ENCODE results near the gene CACNA1C.

CACNA1C gene

GRCh38 chr12:2328661-2329060, 275.9 kb downstream of the CACNA1C start:
- no peak for ATAC-seq

DNA sequence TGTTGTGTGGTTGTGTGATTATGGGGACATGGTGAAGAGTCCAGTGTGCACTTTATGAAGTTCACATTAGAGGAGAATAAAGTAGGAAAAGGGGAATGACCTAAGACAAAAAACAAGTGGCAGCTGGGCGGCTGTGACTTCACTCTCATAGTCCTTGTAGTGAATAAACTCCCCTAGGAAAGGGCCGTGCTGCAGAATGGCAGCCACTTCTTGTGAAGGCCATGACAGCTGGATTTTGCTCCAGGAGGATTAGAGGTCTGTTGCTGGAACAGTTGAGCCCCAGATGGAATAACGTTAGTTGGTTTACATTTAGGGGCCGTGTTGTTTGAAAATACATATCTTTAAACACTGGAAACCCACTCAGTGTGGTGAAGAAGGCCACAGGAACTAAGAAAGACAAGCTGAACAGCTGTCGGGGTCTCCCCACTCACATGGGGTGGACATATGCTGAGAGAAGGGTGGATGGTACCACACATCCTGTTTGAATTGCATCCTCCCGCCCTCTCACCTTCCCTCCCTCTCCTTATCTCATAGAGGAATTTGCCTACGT, 276.9 kb downstream of the CACNA1C start:
- ATAC-seq: no peak

DNA sequence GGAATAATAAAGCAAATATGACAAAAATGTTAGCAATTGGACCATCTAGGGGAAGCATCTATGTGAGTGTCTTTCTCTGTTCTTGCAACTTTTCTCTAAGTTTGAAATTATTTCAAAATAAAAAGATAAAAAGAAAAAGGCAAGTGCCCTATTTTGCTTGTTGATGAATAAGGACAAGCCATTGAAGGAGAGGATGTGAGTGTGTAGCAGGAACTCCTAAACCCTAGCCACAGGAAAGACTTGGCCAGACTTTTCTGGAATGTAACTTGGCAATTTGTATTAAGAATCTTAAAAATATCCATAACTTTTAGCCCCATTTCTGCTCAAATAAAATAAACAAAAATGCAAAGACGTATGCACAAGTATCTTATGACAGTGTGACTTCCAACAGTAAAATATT, 279.4 kb downstream of the CACNA1C start:
- ATAC-seq: no peak

DNA sequence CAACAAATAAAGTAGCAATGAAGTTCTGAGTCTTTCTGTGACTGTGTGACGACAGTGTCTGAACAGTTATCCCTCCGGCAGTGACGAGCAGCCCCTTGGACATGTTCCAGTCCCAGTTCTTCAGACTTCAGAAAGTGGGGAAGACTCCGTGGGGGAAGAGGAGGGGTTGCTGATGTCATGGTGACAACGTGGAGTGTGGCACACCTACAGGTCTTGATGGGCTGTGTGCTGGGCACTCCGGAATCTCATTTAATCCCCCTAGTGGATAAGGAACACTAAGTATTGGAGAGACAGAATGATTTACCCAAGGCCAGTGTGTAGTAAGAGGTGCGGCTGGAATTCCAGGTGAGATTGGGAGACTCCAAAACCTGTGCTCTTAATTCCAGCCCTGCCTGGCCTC, 280.2 kb downstream of the CACNA1C start:
- no peak for ATAC-seq

DNA sequence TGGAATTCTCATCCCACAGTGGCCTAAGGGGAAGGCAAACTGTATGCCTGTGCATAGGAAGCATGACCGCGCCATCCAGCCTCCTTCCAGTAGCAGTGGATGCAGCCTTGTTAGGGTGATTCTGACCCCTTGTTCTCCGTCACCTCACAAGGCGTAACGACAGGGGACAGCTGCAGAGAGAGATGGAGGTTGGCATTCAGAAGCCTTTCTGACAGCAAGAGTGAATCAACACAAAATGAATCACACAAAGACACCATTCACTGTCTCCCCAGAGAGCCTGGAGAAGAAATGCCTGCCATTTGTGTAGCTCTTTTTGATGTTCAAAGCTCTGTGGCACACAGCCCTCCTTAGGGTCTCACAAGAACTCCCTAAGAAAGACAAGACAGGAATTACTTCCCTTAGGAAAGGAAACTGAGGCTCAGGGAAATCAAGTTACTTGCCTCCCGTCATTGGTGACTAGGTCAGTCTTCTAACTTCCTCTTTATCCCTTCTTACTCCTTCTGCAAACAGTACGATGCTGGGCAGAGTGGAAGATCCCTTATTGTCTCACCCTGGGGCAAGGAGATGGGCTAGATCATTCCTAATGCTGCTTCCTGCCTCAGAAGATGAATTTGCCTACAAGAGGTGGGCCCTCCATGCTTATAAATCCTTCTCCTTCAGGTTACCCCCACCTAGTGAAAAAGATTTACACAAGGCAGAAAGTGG, 280.9 kb downstream of the CACNA1C start:
- no peak for ATAC-seq

DNA sequence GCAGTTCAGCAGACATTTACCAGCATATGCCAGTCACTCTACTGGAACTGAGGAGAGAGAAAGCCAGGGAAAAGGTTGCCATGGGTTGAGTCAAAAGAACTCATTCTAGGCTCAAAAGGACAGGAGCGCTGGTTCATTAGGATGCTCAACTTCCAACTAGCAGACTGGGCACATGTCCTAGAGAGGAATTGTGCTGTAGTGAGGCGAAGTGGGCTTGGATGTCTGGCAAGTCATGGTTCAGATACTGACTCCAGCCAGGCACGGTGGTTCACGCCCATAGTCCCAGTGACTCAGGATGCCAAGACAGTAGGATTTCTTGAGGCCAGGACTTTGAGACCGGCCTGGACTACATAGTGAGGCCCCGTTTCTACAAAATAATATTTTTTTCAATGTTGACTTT, 281.5 kb downstream of the CACNA1C start:
- no peak for ATAC-seq

- no peak for ATAC-seq
Observed at GRCh38 chr12:2334689-2335088, 281.9 kb downstream of the CACNA1C start.

- ATAC-seq: no peak
Observed at GRCh38 chr12:2335109-2335508, 282.3 kb downstream of the CACNA1C start.

DNA sequence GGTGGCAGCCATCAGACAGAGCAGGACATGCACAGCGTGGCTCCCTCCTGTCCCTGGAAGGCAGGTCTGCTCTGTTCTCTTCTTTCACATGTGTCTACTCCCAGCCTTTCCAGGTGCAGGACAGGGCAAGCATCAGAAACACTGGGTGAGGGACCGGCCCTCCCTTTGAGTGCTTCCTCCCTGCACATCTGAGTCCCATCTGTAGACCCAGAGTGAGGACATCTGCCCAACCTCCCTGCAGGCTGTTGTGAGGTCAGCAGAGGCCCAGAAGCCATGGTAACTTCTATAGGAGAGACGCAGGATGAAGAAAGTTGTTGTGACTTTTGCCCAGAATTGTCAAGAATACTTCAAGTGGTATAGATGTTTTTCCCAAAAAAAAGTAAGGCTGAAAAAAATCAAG, 282.7 kb downstream of the CACNA1C start:
- no peak for ATAC-seq

- no peak for ATAC-seq
Observed at GRCh38 chr12:2335916-2336315, 283.1 kb downstream of the CACNA1C start.

DNA sequence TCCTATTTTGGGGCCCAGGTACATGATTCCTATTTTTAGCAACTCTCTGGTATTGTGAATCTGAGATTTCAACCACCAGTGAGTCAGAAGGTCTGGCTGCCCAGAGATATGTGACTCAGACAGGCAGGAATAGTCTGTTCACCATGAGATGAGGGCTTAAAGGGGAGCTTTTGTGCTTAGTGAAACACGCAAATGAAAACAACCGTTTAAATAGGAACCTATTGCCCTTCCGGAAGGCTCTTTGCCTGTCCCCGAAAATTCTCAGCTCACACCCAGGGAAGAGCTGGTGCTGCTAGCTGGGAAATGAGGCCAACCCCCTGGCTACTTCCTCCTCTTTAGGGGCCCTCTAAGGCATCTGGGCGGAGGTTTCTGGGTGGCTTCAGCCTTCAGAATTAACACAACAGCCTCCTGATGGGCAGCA, 283.6 kb downstream of the CACNA1C start:
- ATAC-seq: peak; percentile 42 to 48

DNA sequence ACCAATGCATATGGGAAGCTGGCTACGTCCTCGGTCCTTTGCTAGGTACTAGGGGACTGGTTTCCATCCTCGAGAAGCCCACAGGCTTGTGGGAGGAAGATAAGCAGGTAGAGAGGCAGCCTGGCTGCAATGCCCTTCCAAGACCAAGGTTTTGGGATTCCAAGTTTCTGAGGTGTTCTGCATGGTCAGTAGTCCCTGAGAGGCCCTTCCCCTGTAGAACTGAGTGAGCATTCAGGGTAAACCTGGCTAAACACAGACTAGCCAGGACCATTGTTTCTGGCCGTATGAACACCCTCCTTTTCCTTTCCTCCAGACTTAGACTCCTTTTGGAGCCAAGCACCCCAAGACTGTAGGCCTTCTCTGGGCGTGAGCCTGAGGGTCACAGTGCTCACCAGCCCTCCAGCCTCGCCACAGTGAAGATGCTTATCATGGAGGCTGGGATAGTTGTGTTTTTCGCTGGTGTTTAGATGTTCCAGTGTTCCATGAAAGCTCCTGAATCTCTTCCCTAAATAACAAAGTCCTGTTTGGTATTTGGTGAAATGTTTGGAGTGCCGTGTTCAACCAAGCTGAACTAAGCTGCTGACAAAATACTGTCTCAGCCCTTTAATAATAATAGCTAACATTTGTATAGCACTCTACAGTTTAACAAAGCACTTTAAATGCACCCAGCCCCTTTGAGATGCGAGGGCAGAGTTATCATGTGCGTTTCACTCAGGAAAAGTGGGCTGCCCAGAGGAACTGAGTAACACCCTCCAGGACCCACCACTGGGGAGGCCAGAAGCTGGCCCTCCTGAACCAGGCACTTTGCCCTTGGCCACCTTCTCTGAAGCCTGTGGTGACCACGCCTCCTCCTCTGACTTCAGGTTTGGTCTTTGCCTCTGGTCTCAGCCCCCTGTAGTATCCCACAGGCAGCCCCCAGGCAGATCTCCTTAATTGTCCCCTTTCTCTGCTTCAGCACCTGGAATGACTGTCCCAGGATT, 284.5 kb downstream of the CACNA1C start:
- no peak for ATAC-seq

GRCh38 chr12:2338381-2338780, 285.6 kb downstream of the CACNA1C start:
- no peak for ATAC-seq

- ATAC-seq: no peak
Observed at GRCh38 chr12:2338991-2339431, 286.2 kb downstream of the CACNA1C start.

GRCh38 chr12:2341051-2341751, 288.4 kb downstream of the CACNA1C start:
- no peak for ATAC-seq

GRCh38 chr12:2341871-2342270, 289.1 kb downstream of the CACNA1C start:
- ATAC-seq: no peak

GRCh38 chr12:2343681-2344080, 290.9 kb downstream of the CACNA1C start:
- ATAC-seq: no peak

GRCh38 chr12:2344476-2344875, 291.7 kb downstream of the CACNA1C start:
- no peak for ATAC-seq

- no peak for ATAC-seq
Observed at GRCh38 chr12:2344885-2345284, 292.1 kb downstream of the CACNA1C start.

DNA sequence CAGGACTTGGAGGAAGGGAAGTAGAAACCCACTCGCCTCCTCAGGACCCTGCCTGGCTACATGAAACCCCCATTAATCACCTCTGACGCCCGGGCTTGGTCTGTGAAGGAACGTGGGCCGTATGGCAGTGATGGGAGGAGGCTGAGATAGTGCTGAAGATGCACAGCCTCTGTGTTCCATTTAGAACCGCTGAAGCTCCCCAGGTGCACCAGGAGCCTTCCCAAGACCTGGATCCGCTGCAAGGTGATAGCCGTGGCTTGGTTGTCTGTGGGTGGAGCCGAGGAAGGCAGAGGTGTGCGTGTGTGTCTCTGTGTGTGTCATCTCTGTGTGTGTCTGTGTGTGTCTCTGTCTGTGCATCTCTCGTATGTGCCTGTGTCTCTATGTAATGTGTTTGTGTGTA, 293.1 kb downstream of the CACNA1C start:
- no peak for ATAC-seq

DNA sequence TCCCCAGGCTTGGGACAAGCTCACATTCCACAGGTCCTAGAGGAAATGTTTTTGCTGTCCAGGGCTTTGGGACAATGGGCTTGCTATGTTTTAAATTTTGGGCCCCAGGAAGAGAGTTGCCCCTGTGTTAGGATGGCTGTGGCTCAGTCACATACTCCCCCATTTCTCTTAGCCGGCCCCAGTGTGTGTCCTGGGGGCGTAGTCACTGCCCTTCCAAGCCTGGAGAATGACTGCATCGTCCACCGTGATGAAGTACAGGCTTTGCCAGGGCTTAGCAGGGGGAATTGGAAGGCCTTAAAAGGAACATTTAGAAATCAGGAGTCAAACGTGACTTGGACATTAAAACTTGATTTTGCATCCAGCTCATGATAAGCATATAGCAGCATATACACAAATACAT, 293.6 kb downstream of the CACNA1C start:
- ATAC-seq: no peak

GRCh38 chr12:2347137-2347843, 294.5 kb downstream of the CACNA1C start:
- ATAC-seq: no peak
